Hepatic stellate cell (primary cell): Measurements from ENCODE around the gene RCCD1.
A peak's percentile ranks its signal among the peaks of the same experiment; 100 is the strongest.
"Not testable (repeated sequence)": the region's sequence is repeated elsewhere in the genome, so short reads cannot be mapped to it uniquely, and the experiment has no call there.

Experiments used
- DNase-seq: peaks from one replicate; pipeline ENCODE4 v3.0.0; 2011; ENCODE audit warnings: low spot score

Gene RCCD1

GRCh38 chr15:90918034-90918788, 36.5 kb upstream of the RCCD1 start:
- DNase-seq = no peak

- no peak for DNase-seq
Measured at GRCh38 chr15:90918835-90919234, 35.8 kb upstream of the RCCD1 start.

- DNase-seq = no peak
Measured at GRCh38 chr15:90921887-90922286, 32.8 kb upstream of the RCCD1 start.

DNA sequence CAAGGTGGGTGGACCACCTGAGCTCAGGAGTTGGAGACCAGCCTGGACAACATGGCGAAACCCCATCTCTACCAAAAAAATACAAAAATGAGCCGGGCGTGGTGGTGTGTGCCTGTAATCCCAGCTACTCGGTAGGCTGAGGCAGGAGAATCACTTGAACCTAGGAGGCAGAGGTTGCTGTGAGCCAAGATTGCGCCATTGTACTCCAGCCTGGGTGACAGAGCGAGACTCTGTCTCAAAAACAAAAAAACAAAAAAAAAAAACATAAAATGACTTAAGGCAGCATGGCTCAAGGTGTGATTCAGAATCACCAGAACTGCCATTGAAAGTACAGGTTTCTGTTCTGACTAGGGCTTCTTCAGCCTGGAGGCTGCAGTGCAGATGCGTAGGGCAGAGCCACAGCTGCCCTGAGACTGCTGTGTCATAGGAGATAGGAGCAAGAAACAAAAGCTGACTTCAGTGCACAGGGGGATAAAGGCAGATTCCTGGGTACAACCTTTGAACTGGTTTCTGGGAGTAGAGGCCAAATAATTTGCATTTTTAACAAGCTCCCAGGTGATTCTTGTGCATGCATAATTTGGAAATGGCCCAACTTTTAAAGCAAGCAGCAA, 31.9 kb upstream of the RCCD1 start:
- not testable (repeated sequence) for DNase-seq

DNA sequence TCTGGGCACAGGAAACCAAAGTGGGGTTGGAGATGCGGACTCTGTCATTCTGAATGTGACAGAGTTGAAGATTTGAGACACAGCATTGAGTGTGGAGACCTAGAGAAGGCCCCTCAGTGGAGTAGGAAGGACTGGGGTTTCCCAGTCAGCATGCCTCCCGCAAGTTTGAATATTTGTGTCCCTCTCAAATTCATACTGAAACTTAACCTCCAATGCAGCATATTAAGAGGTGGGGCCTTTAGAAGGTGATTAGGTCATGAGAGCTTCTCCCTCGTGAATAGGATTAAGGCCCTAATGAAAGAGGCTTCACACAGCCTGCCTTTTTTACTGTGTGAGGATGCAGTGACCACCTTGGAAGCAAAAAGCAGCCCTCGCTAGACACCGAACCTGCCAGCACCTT, 30.3 kb upstream of the RCCD1 start:
- no peak for DNase-seq

- not testable (repeated sequence) for DNase-seq
Measured at GRCh38 chr15:90926766-90927165, 27.9 kb upstream of the RCCD1 start.

DNA sequence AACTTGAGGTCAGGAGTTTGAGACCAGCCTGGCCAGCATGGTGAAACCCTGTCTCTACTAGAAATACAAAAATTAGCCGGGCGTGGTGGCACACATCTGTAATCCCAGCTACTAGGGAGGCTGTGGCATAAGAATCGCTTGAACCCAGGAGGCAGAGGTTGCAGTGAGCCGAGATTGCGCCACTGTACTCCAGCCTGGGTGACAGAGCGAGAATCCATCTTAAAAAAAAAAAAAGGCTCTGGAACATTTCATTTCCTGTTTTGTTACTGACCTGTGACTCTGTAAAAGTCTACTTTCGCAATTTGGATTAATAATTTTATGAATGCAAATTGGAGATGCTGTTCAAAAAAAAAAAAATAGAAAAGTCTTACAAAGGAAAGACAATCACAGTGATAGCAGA, 26.6 kb upstream of the RCCD1 start:
- not testable (repeated sequence) for DNase-seq

DNA sequence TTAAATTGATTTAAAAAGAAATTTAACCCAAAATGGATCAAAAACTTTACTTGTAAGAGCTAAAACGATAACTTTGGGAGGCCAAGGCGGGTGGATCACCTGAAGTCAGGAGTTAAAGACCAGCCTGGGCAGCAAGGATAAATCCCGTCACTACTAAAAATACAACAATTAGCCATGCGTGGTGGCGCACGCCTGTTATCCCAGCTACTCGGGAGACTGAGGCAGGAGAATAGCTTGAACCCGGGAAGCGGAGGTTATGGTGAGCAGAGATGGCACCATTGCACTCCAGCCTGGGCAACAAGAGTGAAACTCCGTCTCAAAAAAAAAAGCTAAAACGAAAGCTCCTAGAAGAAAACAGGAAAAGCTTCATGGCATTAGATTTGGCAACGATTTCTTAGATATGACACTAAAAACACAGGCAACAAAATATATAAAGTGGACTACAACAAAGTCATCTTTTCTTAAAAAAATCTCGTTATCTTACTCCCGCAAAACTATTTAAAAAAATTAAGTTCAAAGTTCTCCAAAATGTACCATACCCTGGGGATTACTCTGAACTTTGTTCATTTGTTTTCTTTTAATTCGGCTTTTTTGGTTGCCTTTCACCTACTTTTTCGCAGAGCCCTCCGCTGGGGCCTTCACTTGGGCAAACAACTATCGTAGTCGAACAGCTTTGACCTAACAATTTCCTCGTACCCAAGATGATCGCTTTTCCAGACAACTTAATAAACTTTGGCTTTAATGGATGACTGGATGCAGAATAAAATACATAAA, 25.3 kb upstream of the RCCD1 start:
- DNase-seq = no peak

DNA sequence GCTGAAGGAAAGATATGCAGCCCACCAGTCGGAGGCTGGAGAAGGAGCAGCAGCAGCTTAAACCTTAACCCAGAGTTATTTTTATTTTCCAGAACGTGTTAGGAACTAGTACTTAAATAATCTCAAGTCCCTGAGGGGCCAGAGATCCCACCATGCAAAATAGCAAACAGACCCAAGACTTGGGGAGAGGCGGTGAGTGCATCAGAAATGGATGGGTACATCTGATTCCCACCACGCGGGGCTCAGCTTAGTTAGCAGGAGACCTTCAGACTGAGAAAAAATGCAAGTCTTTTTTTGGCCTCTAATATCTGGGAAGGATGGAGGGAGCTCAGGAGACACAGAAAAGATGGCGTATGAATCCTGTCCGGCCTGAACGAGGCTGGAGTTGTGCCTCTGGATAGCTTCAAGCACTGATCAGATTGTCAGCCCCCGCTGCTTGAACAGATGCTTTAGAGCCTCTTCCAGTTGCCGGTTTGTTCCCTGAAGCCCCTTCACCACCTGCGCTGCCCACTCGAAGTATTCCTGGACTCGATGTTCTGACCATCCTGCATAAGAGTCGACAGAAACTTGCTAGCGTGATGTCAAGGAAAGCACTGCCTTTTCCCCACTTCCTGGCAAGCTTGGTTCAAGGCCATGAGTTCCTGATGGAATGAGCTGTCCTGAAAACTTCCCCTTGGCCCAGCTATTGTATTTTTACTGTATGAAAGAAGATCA, 23.7 kb upstream of the RCCD1 start:
- DNase-seq = peak; percentile 45

- no peak for DNase-seq
Measured at GRCh38 chr15:90931575-90931827, 23.2 kb upstream of the RCCD1 start.

- peak; percentile 97 for DNase-seq
Measured at GRCh38 chr15:90931828-90932659, 22.6 kb upstream of the RCCD1 start, which contains the start of gene HDDC3. Gene HDDC3 (minus strand): TSS chr15:90932549. CDS start chr15:90932540, 9 bp downstream.

GRCh38 chr15:90932660-90932991, 22.1 kb upstream of the RCCD1 start:
- DNase-seq = no peak

- DNase-seq = no peak
Measured at GRCh38 chr15:90933301-90933700, 21.4 kb upstream of the RCCD1 start.

DNA sequence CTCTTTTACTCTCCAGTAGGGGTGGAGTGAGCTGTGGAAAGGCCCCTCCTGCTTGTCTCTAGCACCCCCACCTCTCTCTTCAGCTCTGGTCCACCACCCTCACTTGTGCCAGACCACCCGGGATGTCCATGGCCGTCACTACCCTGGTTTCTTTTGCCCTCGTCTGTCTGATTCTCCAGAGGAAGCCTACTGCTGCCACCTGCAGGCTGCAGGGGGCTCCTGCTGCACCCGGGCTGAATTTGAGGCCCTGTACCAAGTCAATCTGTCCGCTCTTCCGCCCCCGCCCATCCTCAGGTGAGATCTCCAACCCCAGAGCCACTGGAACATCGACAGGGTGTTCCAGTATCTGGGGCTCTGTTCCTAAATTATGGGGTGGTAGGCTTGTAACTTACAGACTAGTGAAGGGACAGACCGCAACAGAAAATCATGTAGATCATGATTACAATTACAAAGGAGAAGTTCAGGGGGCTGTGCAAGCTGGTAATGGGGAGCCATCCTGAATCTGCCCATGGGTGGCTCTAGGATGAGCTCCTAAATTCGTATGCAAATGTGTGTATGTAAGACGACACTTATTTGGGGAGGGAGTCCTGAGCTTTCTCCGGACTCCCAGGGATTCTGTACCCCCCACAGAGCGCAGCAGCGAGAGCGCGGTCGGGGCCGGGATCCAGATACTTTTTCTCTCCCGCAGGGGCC, 20.3 kb upstream of the RCCD1 start:
- DNase-seq = peak; percentile 93

DNA sequence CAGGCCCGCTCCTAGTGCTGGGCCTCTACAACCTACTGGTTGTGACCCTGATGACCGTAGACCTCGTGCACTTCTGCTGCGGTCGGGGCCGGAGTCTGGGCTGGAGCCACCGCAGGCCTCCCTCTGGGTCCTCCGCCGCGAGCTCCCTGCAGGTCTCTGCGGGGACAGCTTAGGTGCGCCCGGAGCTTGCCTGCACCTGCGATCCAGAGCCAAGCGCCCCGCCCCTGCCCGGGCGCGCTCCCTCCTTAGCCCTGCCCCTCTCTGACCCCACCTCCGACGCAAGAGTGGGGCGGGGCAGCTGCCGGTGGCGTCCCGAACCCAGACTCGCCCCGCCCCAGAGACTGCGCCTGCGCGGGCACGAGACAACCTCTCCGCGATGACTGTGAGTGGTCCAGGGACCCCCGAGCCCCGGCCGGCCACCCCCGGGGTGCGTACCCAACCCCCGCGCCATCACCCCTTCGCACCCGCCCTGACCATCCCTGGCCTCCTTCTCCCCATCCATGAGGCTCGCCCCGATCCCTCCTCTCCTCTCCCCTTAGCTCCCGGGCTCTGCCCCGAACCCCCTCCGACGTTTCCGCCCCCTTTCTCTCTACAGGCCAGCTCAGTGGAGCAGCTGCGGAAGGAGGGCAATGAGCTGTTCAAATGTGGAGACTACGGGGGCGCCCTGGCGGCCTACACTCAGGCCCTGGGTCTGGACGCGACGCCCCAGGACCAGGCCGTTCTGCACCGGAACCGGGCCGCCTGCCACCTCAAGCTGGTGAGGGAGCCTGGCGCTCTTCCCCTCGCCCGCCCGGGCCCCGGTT, 19.5 kb upstream of the RCCD1 start, which contains the start of gene UNC45A:
Gene UNC45A (plus strand): TSS at position 337 of the 803 bp plus-strand sequence. CDS start 40 bp downstream, at position 377.
- peak; percentile 96 for DNase-seq

GRCh38 chr15:90936823-90937222, 17.9 kb upstream of the RCCD1 start:
- no peak for DNase-seq

DNA sequence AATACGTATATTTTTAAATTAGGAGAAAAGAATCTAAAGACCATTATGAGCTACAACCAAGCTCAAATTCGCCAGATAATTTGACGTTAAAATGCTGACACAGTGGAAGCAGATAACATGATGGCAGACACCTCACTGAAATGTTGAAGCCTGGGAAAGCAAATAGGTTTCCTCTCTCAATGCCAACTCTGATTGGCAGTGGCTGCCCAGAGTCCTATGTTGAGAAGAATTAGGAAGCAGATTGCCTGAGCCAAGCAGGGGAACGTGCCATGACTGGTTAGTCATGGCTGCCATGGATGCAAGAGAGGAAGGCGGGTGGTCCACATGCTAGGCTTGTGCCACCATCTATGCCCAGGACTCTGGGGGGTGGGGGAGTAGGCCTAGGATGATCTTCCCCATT, 16.4 kb upstream of the RCCD1 start:
- DNase-seq = no peak

DNA sequence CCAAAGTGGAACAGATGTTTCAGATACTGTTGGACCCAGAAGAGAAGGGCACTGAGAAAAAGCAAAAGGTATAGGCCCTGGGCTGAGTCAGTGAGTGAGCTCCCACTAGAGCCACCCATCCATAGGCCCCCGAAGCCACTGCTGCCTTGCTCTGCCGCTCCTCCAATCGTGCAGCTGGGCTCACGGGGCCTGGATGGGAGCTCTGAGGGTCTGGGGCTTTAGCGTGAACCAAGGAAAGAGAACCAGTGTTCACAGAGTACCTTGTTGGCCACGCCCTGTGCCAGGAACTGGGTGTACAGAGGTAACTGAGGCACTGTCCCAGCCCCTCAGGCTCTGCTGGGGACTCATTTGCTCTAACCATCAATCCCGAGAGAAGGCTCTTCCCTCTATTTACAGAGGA, 14.9 kb upstream of the RCCD1 start:
- DNase-seq = no peak

DNA sequence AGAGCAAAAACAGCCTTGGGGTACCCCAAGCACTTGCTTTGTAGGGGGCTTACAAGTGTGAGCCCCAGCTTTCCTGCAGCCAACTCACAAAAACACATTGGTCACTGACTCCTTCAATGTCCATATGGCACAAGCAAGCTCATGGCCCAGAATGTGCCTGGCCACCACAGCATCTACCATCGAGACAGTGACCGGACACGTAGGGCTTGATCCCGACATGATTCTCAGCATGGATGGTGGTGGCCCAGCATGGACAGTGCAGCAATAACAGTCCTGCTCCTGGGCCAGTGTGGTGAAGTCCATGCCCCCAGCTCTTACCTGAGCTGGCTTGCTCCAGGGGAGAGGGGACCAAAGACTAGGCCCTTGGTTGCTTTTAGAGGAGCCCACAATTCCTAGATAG, 13.6 kb upstream of the RCCD1 start:
- DNase-seq = no peak
